Stimulated activated CD4-positive, alpha-beta T cell treated with anti-CD3 and anti-CD28 coated beads, Interleukin-15, amount 100 ng/mL, for 24 hours (primary cell): ENCODE results near the gene MYZAP.

Experiments used
- DNase-seq: peaks from one replicate; pipeline ENCODE4 v3.0.0-alpha.2; 2020

MYZAP gene

GRCh38 chr15:57565311-57565710, 26.4 kb upstream of the MYZAP start:
- DNase-seq = peak; percentile 41

- no peak for DNase-seq
These were observed 24.9 kb upstream of the MYZAP start for GRCh38 chr15:57566834-57567233.

DNA sequence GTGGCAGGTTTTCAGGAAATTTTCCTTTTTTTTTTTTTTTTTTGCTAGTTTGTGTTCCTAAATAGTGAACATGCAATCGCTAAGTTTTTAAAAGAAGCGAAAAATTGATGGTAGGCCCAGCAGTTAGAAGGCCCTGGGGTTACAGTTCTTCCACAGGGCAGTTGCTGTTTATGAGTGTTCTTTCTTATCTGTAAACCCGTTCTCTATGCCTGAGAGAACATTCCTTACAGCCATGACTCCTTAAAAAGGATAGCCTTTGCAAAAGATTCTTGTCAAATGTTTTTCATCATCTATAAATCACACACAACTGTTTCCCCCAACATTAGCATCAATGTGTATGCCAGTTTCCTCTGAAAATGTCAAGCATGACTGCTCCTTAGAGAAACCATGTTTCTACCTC, 23.8 kb upstream of the MYZAP start:
- DNase-seq = no peak

- no peak for DNase-seq
These were observed 23.4 kb upstream of the MYZAP start for GRCh38 chr15:57568299-57568698.

GRCh38 chr15:57570340-57570739, 21.4 kb upstream of the MYZAP start:
- DNase-seq = no peak

GRCh38 chr15:57570994-57571393, 20.7 kb upstream of the MYZAP start:
- no peak for DNase-seq

DNA sequence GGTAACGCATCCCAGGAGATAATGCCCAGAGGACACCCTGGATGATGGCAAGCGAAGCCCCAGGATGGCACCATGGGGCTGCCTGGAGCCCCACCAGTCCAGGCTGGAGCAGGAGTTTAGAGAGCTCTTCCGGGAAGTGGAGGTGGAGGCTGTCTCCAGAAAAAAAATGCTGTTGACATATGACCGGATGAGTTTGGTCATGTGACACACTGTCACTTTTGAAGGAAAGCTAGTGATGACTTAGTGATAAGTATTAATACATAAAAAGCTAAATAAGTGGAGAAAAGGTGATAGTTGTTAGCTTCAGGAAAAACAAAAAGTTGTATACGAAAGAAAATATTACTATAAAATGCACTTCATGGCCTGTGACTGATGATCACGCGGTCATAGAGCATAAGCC, 20.0 kb upstream of the MYZAP start:
- DNase-seq = no peak

- DNase-seq = no peak
These were observed 19.2 kb upstream of the MYZAP start for GRCh38 chr15:57572468-57572867.

DNA sequence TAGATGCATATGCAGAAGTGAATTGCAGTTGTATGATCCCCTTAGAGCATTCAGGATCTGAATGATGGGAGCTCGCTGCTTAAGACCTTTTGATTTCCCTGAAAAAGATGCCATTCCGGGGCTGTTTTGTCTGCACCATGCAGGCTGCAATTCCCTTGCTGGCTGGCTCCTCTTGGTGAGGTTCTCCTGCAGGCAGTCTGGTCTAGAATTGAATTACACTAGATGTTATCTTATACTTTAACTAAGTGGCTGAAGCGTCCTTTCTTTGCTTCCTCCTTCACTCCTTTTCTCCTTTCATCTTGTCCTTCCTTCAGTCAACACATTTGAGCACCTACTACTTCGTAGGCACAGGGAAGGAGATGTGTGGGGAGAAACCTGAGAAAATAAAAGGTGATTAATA, 18.6 kb upstream of the MYZAP start:
- DNase-seq = no peak

DNA sequence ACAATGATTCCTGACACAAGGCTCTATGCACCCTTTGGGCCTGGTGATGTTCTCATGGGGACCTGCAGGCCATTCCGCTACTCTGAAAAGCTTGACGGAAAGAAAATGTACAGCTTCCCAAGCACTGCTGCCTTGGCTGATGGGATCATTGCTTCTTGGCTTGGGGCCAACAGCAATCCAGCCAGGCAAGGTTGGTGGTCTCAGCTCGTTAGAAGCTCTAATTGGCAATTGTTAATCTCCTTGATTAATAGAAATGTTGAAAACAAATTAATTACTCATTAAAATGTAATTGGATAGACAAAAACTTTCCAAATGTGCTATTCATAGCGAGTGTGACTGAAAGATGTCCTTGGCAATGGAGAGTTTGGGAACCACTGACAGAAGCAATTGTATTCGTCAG, 16.3 kb upstream of the MYZAP start:
- DNase-seq = no peak

- no peak for DNase-seq
These were observed 13.3 kb upstream of the MYZAP start for GRCh38 chr15:57578288-57578900.

- no peak for DNase-seq
These were observed 11.3 kb upstream of the MYZAP start for GRCh38 chr15:57580428-57580827.

DNA sequence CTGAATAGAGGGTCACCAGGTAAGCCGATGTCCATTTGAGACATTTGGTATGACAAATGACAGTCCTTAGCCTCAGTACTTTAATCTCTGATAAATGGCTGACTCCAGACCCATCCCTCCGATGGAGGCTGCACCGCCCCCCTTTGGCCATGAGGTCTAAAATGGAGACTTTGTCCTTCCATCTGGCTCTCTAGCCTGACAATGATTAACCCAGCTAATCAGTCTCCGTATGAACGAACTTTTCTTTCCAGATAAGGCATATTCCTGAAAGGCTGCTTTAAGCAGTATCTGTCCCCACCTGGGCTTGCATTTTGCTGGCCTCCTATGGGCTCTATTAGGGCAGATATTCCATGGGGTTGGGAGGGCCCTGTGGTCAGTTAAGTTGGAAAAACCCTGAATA, 10.8 kb upstream of the MYZAP start:
- DNase-seq = no peak

- no peak for DNase-seq
These were observed 9.6 kb upstream of the MYZAP start for GRCh38 chr15:57582090-57582489.

DNA sequence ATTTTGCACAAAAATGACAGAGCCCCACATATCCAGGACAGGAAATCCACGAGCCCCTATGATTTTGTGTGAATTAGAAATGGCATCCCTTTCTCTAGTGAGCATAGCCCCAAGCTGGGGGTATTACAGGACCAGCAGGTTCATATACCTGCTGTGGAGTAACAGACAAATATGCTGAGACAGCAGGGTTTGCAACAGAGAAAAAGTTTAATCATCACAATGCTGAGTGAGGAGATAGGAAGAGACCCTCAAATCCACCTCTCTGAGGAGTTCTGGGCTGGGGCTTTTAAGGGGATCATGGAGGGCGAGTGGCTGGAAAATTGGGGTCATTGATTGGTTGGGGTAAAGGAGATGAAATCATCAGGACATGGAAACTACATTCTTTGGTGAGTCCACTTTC, 8.4 kb upstream of the MYZAP start:
- DNase-seq = no peak

GRCh38 chr15:57583720-57584119, 8.0 kb upstream of the MYZAP start:
- no peak for DNase-seq

GRCh38 chr15:57586661-57587424, 4.9 kb upstream of the MYZAP start:
- no peak for DNase-seq

GRCh38 chr15:57589281-57589680, 2.4 kb upstream of the MYZAP start:
- DNase-seq = no peak

GRCh38 chr15:57589754-57590153, 1.9 kb upstream of the MYZAP start:
- DNase-seq = no peak

- DNase-seq = peak; percentile 21
These were observed 375 bp upstream of the MYZAP start for GRCh38 chr15:57591237-57591821.

DNA sequence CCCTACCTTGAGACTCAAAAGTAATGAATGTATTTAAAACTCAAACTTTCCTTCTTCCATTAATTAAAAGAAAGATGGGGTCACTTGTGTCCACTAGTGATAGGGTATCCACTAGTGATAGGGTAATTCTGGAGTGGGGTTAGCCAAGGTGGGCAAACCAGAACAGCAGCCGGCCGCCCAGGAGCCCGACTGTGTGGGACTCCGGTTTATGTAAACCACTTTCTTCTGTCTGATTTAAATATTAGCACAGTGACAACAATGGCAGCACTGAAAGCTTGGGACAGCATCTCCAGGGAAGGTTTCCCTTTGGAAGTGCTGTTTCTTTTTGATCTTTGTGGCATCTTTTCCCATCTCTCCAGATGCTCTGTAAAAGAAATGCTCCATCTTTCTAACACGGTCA, 722 bp downstream of the MYZAP start:
- no peak for DNase-seq

GRCh38 chr15:57592836-57593420, 1.2 kb downstream of the MYZAP start:
- DNase-seq = no peak

- no peak for DNase-seq
These were observed 2.8 kb downstream of the MYZAP start for GRCh38 chr15:57594479-57594878.
